ENCODE measurements around the gene ACOX2.

The ACOX2 gene

GRCh38 chr3:58520403-58521335 is 16.3 kb downstream of the ACOX2 start:
- no peak for DNase-seq (ENCODE audit: low spot score)
- TF ChIP-seq CTCF (IDR thresholded peaks at IDR 0.05; ENCODE audit: extremely low read depth, missing control alignments), result no peak

GRCh38 chr3:58519668-58520402 is 17.2 kb downstream of the ACOX2 start:
- no peak for DNase-seq (ENCODE audit: low spot score)
- TF ChIP-seq CTCF (IDR thresholded peaks at IDR 0.05; ENCODE audit: extremely low read depth, missing control alignments), result no peak

- no peak for TF ChIP-seq CTCF (IDR thresholded peaks at IDR 0.05; ENCODE audit: extremely low read depth, missing control alignments)
- DNase-seq (ENCODE audit: low spot score), result no peak
Measured at GRCh38 chr3:58518291-58518789, 18.6 kb downstream of the ACOX2 start.

- no peak for TF ChIP-seq CTCF (IDR thresholded peaks at IDR 0.05; ENCODE audit: extremely low read depth, missing control alignments)
- no peak for DNase-seq (ENCODE audit: low spot score)
Measured at GRCh38 chr3:58514405-58514804, 22.6 kb downstream of the ACOX2 start.

GRCh38 chr3:58508437-58508836 is 28.6 kb downstream of the ACOX2 start:
- no peak for DNase-seq (ENCODE audit: low spot score)
- TF ChIP-seq CTCF (IDR thresholded peaks at IDR 0.05; ENCODE audit: extremely low read depth, missing control alignments), result no peak

GRCh38 chr3:58507356-58508078 is 29.5 kb downstream of the ACOX2 start:
- no peak for DNase-seq (ENCODE audit: low spot score)
- TF ChIP-seq CTCF (IDR thresholded peaks at IDR 0.05; ENCODE audit: extremely low read depth, missing control alignments), result no peak
